ENCODE results near the gene MEF2B.

Gene MEF2B

GRCh38 chr19:19204181-19204580, 34.1 kb upstream of the MEF2B start:
- no peak for TF ChIP-seq CTCF (IDR thresholded peaks at IDR 0.05)

- TF ChIP-seq CTCF (IDR thresholded peaks at IDR 0.05) = no peak
Observed at GRCh38 chr19:19203012-19203856, 33.2 kb upstream of the MEF2B start, which contains the start of gene NR2C2AP. NR2C2AP (minus strand) TSS chr19:19203414; CDS start chr19:19203060, 354 bp downstream.

- TF ChIP-seq CTCF (IDR thresholded peaks at IDR 0.05) = no peak
Observed at GRCh38 chr19:19202707-19203011, 32.6 kb upstream of the MEF2B start.

GRCh38 chr19:19201697-19202630, 31.9 kb upstream of the MEF2B start:
- no peak for TF ChIP-seq CTCF (IDR thresholded peaks at IDR 0.05)

- TF ChIP-seq CTCF (IDR thresholded peaks at IDR 0.05) = no peak
Observed at GRCh38 chr19:19193926-19194325, 23.9 kb upstream of the MEF2B start.

GRCh38 chr19:19192910-19193423, 22.9 kb upstream of the MEF2B start:
- TF ChIP-seq CTCF (IDR thresholded peaks at IDR 0.05) = no peak

GRCh38 chr19:19192078-19192882, 22.2 kb upstream of the MEF2B start, which contains the start of the genes BORCS8 and RFXANK:
BORCS8 (minus strand) TSS chr19:19192152; CDS start chr19:19192117, 35 bp downstream.
RFXANK (plus strand) TSS chr19:19192258; CDS start chr19:19193947, 1,689 bp downstream.
- no peak for TF ChIP-seq CTCF (IDR thresholded peaks at IDR 0.05)

Data from LNCAP (cell line).